T-helper 2 cell treated with Interferon-gamma antibody and Interleukin-4, amounts not matched to agents 5 μg/mL and 100 μg/mL, for 36 hours (primary cell): ENCODE data around the gene GALNS.

ENCODE experiments used
- DNase-seq: peaks from one replicate; pipeline ENCODE4 v3.0.0; 2021; ENCODE audit warnings: low spot score
- H3K27ac Mint-ChIP-seq: one replicate; pipeline ENCODE4 v1.8.0; 2021; ENCODE audit warnings: mild to moderate bottlenecking, mixed read lengths
- H3K27me3 Mint-ChIP-seq: one replicate; pipeline ENCODE4 v1.8.0; 2021; ENCODE audit warnings: low read depth, mixed read lengths
- H3K36me3 Mint-ChIP-seq: one replicate; pipeline ENCODE4 v1.8.0; 2021; ENCODE audit warnings: low read depth, mixed read lengths
- H3K4me1 Mint-ChIP-seq: one replicate; pipeline ENCODE4 v1.8.0; 2021; ENCODE audit warnings: low read depth, mixed read lengths
- H3K4me3 Mint-ChIP-seq: one replicate; pipeline ENCODE4 v1.8.0; 2022; ENCODE audit warnings: mild to moderate bottlenecking, moderate library complexity, mixed read lengths
- H3K9me3 Mint-ChIP-seq: one replicate; pipeline ENCODE4 v1.8.0; 2021; ENCODE audit warnings: mixed read lengths

Gene GALNS

GRCh38 chr16:88810912-88811768, 45.6 kb downstream of the GALNS start:
- Mint-ChIP-seq H3K9me3 (no peaks in the 10 kb centered on the region), H3K4me1 (peaks cover 13% of the 10 kb centered on the region), H3K4me3 (peak overlapping the region; percentile 90), H3K36me3 (peaks cover 27% of the 10 kb centered on the region), H3K27ac (peak overlapping the region; percentile 92), H3K27me3 (no peaks in the 10 kb centered on the region)
- DNase-seq = peak; percentile 70

- no peaks in the 10 kb centered on the region for H3K27me3 Mint-ChIP-seq
- no peak for DNase-seq
- H3K4me1 Mint-ChIP-seq = peaks cover 13% of the 10 kb centered on the region
- H3K9me3 Mint-ChIP-seq = no peaks in the 10 kb centered on the region
- H3K27ac Mint-ChIP-seq = peak overlapping the region; percentile 85
- peak overlapping the region; percentile 90 for H3K4me3 Mint-ChIP-seq
- peaks cover 27% of the 10 kb centered on the region for H3K36me3 Mint-ChIP-seq
Measured at GRCh38 chr16:88810166-88810911, 46.4 kb downstream of the GALNS start.

- Mint-ChIP-seq H3K4me3 (peak overlapping the region; percentile 90), H3K27me3 (no peaks in the 10 kb centered on the region), H3K36me3 (peaks cover 27% of the 10 kb centered on the region), H3K9me3 (no peaks in the 10 kb centered on the region), H3K27ac (peak overlapping the region; percentile 85), H3K4me1 (peaks cover 13% of the 10 kb centered on the region)
- no peak for DNase-seq
Measured at GRCh38 chr16:88809676-88810165, 47.0 kb downstream of the GALNS start.

- H3K9me3 Mint-ChIP-seq = no peaks in the 10 kb centered on the region
- peak overlapping the region; percentile 55 for H3K4me3 Mint-ChIP-seq
- no peaks in the 10 kb centered on the region for H3K27me3 Mint-ChIP-seq
- peaks cover 13% of the 10 kb centered on the region for H3K4me1 Mint-ChIP-seq
- H3K27ac Mint-ChIP-seq = peak overlapping the region; percentile 41
- DNase-seq = no peak
- peaks cover 29% of the 10 kb centered on the region for H3K36me3 Mint-ChIP-seq
Measured at GRCh38 chr16:88809068-88809675, 47.6 kb downstream of the GALNS start.

- no peak for DNase-seq
- H3K4me3 Mint-ChIP-seq = peak overlapping the region; percentile 45
- H3K27me3 Mint-ChIP-seq = no peaks in the 10 kb centered on the region
- peak overlapping the region; percentile 45 for H3K27ac Mint-ChIP-seq
- H3K4me1 Mint-ChIP-seq = peaks cover 9% of the 10 kb centered on the region
- H3K36me3 Mint-ChIP-seq = peaks cover 30% of the 10 kb centered on the region
- H3K9me3 Mint-ChIP-seq = no peaks in the 10 kb centered on the region
Measured at GRCh38 chr16:88807626-88808453, 48.9 kb downstream of the GALNS start.

GRCh38 chr16:88807142-88807625, 49.6 kb downstream of the GALNS start:
- Mint-ChIP-seq H3K27me3 (no peaks in the 10 kb centered on the region), H3K36me3 (peaks cover 30% of the 10 kb centered on the region), H3K27ac (no peak overlapping the region), H3K4me3 (no peak overlapping the region), H3K4me1 (peaks cover 6% of the 10 kb centered on the region), H3K9me3 (no peaks in the 10 kb centered on the region)
- no peak for DNase-seq

- H3K27ac Mint-ChIP-seq = no peak overlapping the region
- H3K4me1 Mint-ChIP-seq = peaks cover 6% of the 10 kb centered on the region
- H3K27me3 Mint-ChIP-seq = no peaks in the 10 kb centered on the region
- peaks cover 30% of the 10 kb centered on the region for H3K36me3 Mint-ChIP-seq
- H3K9me3 Mint-ChIP-seq = no peaks in the 10 kb centered on the region
- no peak for DNase-seq
- no peak overlapping the region for H3K4me3 Mint-ChIP-seq
Measured at GRCh38 chr16:88806491-88807111, 50.1 kb downstream of the GALNS start.

- H3K36me3 Mint-ChIP-seq = peaks cover 30% of the 10 kb centered on the region
- no peaks in the 10 kb centered on the region for H3K27me3 Mint-ChIP-seq
- no peak for DNase-seq
- H3K27ac Mint-ChIP-seq = no peak overlapping the region
- no peaks in the 10 kb centered on the region for H3K9me3 Mint-ChIP-seq
- peaks cover 10% of the 10 kb centered on the region for H3K4me1 Mint-ChIP-seq
- peak overlapping the region; percentile 79 for H3K4me3 Mint-ChIP-seq
Measured at GRCh38 chr16:88805887-88806393, 50.8 kb downstream of the GALNS start.

GRCh38 chr16:88805340-88805715, 51.4 kb downstream of the GALNS start:
- H3K4me1 Mint-ChIP-seq = peaks cover 16% of the 10 kb centered on the region
- no peak overlapping the region for H3K27ac Mint-ChIP-seq
- peak overlapping the region; percentile 79 for H3K4me3 Mint-ChIP-seq
- H3K36me3 Mint-ChIP-seq = peaks cover 28% of the 10 kb centered on the region
- H3K9me3 Mint-ChIP-seq = no peaks in the 10 kb centered on the region
- H3K27me3 Mint-ChIP-seq = no peaks in the 10 kb centered on the region
- DNase-seq = no peak

- no peaks in the 10 kb centered on the region for H3K27me3 Mint-ChIP-seq
- peak overlapping the region; percentile 45 for H3K27ac Mint-ChIP-seq
- no peaks in the 10 kb centered on the region for H3K9me3 Mint-ChIP-seq
- H3K4me1 Mint-ChIP-seq = peaks cover 17% of the 10 kb centered on the region
- H3K4me3 Mint-ChIP-seq = peak overlapping the region; percentile 79
- no peak for DNase-seq
- H3K36me3 Mint-ChIP-seq = peaks cover 27% of the 10 kb centered on the region
Measured at GRCh38 chr16:88804552-88805339, 52.0 kb downstream of the GALNS start.

- Mint-ChIP-seq H3K9me3 (no peaks in the 10 kb centered on the region), H3K4me1 (peaks cover 18% of the 10 kb centered on the region), H3K4me3 (peak overlapping the region; percentile 79), H3K27me3 (no peaks in the 10 kb centered on the region), H3K27ac (peak overlapping the region; percentile 45), H3K36me3 (peaks cover 23% of the 10 kb centered on the region)
- no peak for DNase-seq
Measured at GRCh38 chr16:88804173-88804551, 52.6 kb downstream of the GALNS start.

- Mint-ChIP-seq H3K4me3 (peak within 1 kb of the TSS; percentile 84), H3K4me1 (peaks cover 22% of the 10 kb centered on the region), H3K36me3 (peaks cover 23% of the 10 kb centered on the region), H3K9me3 (no peaks in the 10 kb centered on the region), H3K27ac (peak within 1 kb of the TSS; percentile 90), H3K27me3 (no peaks in the 10 kb centered on the region)
- peak; percentile 87 for DNase-seq
Measured at GRCh38 chr16:88803264-88803987, 53.3 kb downstream of the GALNS start, which contains the start of gene CDT1. Gene CDT1, plus strand, starts transcription at chr16:88803789. Its CDS starts 43 bp downstream, at chr16:88803832.
